Fibroblast of the aortic adventitia (primary cell): ENCODE results near the gene PBX1. TPM values are rescaled to one million over a fixed set of nuclear protein-coding genes. Genes with fewer than 3 reads are reported as not detected.

Experiments used
- DNase-seq: peaks from one replicate; pipeline ENCODE4 v3.0.0-alpha.2; 2010; ENCODE audit warnings: low read depth
- H3K4me3 ChIP-seq: 2 replicates; pipeline ENCODE4 v1.5.1; 2011; ENCODE audit warnings: low read depth, mild to moderate bottlenecking, control low read depth, low read length, moderate library complexity
- total RNA-seq: library from RNA; depleted of rRNA; stranded (reverse); fragments of >200 nt; gene quantifications from 2 replicates; pipeline ENCODE4 v1.2.3, GENCODE V29; 2012; ENCODE audit warnings: low replicate concordance
- TF ChIP-seq, protein P1 (sequence below): IDR thresholded peaks from 2 replicates; pipeline ENCODE4 v1.5.1; 2011; ENCODE audit warnings: mild to moderate bottlenecking, low read length, control low read depth, inconsistent platforms; ENCODE audit not compliant: insufficient read depth

Gene PBX1
- total RNA-seq, 1 donor, result 95.6 TPM

DNA sequence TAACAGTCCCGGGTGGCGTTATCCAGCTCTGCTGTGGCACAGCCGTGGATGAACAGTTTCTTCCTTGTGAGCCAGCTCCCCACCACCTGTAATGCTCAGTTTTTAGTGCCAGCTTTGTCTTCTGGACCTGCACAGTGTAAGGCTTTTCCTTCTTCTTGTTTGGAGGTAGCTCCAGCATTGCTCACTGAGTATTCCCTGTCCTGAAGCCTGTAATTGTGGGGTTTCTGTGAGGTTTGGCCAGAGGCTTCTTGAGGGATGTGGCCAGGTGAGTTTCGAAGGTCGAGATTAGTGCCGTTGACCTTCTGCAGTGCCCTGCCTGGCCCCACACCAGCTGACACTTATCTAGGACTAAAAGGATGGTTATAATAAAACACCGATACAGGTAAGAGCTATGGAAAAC lies 75.0 kb downstream of the PBX1 start:
- no peak overlapping the region for H3K4me3 ChIP-seq
- TF ChIP-seq, protein P1, sequence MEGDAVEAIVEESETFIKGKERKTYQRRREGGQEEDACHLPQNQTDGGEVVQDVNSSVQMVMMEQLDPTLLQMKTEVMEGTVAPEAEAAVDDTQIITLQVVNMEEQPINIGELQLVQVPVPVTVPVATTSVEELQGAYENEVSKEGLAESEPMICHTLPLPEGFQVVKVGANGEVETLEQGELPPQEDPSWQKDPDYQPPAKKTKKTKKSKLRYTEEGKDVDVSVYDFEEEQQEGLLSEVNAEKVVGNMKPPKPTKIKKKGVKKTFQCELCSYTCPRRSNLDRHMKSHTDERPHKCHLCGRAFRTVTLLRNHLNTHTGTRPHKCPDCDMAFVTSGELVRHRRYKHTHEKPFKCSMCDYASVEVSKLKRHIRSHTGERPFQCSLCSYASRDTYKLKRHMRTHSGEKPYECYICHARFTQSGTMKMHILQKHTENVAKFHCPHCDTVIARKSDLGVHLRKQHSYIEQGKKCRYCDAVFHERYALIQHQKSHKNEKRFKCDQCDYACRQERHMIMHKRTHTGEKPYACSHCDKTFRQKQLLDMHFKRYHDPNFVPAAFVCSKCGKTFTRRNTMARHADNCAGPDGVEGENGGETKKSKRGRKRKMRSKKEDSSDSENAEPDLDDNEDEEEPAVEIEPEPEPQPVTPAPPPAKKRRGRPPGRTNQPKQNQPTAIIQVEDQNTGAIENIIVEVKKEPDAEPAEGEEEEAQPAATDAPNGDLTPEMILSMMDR, result no peak
- no peak for DNase-seq

DNA sequence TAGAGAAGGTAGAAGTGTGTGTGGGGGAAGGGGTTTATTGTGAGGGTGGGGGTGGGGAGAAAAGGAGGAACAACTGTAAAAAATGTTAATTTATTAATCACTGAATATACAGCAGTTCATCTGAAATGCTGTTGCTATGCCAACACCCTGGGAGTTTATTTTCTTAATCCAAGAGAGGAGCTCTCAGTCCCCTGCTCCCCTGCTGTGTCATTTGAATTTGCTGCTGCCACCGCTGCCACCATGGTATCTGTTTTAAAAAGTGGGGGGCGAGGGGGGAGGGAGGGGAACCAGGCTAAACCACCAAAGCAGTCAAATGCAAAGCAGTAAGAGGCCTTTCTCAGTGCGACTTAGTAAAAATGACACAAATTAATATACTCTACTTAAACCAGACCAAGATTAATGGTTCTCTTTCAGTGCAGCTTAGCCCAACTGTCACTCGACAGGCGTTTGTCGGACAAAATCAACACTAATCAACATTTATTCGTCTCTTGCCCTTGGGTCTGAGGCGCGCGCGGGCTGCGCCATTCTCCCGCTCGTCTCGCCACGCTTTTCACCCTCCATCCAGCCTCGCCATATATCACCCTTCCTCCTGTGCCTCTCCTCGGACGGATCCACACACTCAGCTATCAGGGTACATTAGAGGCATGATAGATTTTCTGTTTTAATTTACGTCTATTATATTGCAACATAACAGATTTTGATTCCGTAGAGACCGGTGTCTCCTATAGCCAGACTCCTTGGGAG lies 76.2 kb downstream of the PBX1 start:
- DNase-seq, result no peak
- no peak overlapping the region for H3K4me3 ChIP-seq
- TF ChIP-seq, protein P1, result no peak

DNA sequence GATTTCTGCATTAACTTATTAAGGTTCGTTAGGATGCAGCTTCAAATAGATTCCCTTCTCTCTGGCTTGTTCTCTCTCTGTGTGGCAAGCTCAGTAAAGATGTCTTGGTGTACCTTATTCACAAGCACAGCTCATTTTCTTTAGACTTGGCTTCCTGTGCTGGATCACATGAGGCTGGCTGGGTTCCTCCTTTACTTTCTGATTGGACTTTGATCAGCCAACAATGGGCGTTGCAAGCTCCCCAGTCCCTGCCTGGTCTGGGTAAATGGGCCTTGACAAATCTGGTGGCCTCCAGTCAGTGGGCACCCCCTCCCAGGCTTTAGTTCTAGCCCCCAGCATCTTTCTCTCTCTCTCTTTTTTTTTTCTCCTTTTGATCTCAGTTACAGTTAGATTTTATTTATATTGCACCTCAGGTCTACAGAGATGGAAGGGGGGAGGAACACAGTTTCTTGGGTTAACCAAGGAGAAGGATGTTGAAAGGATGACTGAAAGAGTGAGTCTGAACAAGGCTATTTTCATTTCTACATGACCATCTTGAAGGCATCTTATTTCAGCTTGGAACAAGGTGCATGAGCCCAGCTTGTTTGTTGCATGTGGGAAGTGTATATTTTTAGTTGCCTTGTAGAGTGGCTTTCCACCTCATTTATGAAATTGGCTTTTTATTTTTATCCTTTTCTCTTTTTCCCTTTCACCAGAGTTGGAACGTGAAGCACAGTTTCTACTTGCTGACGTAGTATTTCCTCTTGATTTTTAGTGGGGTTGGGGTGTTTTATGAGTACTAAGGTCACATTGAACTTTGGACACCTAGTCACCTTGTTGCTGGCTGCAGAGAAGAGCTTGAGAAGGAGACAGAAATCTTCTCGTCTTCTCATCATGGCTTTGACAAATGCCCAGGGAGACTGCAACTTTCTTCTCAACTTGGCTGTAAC lies 77.1 kb downstream of the PBX1 start:
- no peak for DNase-seq

DNA sequence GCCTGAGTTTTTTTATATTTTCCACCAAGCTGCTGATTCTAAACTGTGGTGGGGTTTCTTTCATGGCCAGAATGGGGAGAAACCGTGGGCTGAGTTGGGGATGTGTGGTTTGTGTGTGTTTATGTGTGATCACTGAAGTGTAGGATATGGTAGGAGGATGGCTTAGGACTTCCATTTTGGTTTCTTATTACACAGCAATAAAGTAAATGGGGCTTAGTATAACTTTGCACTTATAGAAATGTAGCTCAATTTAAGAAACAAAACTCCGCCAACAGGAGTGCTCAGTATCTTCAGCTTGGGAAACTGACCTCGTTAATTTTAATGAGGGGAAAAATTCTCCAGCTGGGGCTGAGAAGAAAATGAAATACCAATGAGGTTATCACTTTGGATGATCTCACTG lies 77.8 kb downstream of the PBX1 start:
- H3K4me3 ChIP-seq, result no peak overlapping the region
- TF ChIP-seq, protein P1, result no peak
- DNase-seq, result no peak

More for the DNA sequence above, 77.1 kb downstream of the PBX1 start:
- TF ChIP-seq, protein P1, result no peak
- no peak overlapping the region for H3K4me3 ChIP-seq

DNA sequence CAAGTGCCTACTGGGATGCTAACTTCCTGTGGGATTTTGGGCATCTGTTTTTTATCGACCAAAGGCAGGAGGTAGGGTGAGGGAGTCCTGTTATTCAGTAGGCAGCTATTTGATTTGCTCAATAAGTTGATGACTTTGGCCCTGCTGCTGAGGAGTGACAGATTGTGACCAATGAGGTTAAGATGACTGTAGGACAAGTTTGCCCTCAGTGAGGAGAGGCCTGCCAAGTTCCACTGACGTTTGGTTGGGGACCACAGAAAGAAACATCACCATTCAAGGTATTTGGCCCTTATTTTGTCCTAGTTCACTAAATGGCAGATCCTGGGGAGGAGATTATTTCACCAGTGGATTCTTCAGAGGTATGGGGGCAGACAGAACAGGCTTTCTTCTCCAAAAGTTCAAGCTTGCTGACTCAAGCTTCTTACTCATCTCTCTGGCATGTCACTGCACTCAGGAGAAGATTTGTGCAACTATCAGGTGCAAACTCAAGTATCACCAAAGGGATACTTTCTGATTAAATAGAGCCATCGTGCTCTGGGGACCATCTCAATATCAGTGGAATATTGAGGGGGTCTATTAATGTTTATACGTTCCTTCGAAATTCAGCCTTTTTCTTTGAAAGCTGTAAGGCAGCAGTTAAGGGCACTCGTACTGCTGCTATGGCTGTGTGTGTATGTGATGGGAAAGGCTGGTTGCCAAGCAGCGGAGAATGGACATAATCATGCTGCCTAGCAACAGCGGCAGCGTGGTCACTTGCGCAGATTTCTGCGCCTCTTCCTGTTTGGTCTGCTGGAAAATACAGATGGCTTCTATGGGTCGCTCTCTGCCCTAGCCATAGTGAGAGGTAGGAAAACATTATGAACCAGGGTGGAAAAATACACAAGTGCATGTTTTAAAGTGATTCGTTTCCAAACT lies 78.7 kb downstream of the PBX1 start:
- DNase-seq, result peak; percentile 72
- H3K4me3 ChIP-seq, result no peak overlapping the region
- TF ChIP-seq, protein P1, result no peak
